GM19193 (cell line): ENCODE measurements around the gene OXSM.

Experiments used
- POLR2A ChIP-seq: IDR thresholded peaks from 4 replicates; pipeline ENCODE4 v1.6.1; 2011; ENCODE audit not compliant: insufficient read depth, insufficient read length; ENCODE audit errors: extremely low read depth

The OXSM gene

GRCh38 chr3:25789596-25790556 is at the start of gene OXSM:
Gene OXSM, plus strand, starts transcription at chr3:25790090. Its CDS starts 931 bp downstream, at chr3:25791021.
- peak; percentile 87 for TF ChIP-seq POLR2A

- no peak for TF ChIP-seq POLR2A
These were observed 45.4 kb upstream of the OXSM start for GRCh38 chr3:25744470-25744869.

- TF ChIP-seq POLR2A: no peak
These were observed 42.9 kb upstream of the OXSM start for GRCh38 chr3:25747033-25747432.

GRCh38 chr3:25748189-25748588 is 41.7 kb upstream of the OXSM start:
- TF ChIP-seq POLR2A: no peak

- TF ChIP-seq POLR2A: no peak
These were observed 40.8 kb upstream of the OXSM start for GRCh38 chr3:25749031-25749581.

GRCh38 chr3:25751048-25751447 is 38.8 kb upstream of the OXSM start:
- no peak for TF ChIP-seq POLR2A

- TF ChIP-seq POLR2A: no peak
These were observed 38.2 kb upstream of the OXSM start for GRCh38 chr3:25751725-25752124.

GRCh38 chr3:25768851-25769250 is 21.0 kb upstream of the OXSM start:
- no peak for TF ChIP-seq POLR2A

GRCh38 chr3:25775936-25776335 is 14.0 kb upstream of the OXSM start:
- no peak for TF ChIP-seq POLR2A

- TF ChIP-seq POLR2A: no peak
These were observed 9.3 kb upstream of the OXSM start for GRCh38 chr3:25780618-25781017.

- TF ChIP-seq POLR2A: no peak
These were observed 8.6 kb upstream of the OXSM start for GRCh38 chr3:25781145-25781757.

- no peak for TF ChIP-seq POLR2A
These were observed 7.9 kb upstream of the OXSM start for GRCh38 chr3:25781758-25782594.

GRCh38 chr3:25782636-25782937 is 7.3 kb upstream of the OXSM start:
- no peak for TF ChIP-seq POLR2A

- TF ChIP-seq POLR2A: peak; percentile 85
These were observed 6.8 kb upstream of the OXSM start, which contains the start of gene NGLY1 for GRCh38 chr3:25782938-25783660. Gene NGLY1, minus strand, starts transcription at chr3:25783443. Its CDS starts 53 bp downstream, at chr3:25783390.

GRCh38 chr3:25783661-25784512 is 6.0 kb upstream of the OXSM start:
- TF ChIP-seq POLR2A: no peak
